ENCODE results near the gene KCND3.

Gene KCND3

DNA sequence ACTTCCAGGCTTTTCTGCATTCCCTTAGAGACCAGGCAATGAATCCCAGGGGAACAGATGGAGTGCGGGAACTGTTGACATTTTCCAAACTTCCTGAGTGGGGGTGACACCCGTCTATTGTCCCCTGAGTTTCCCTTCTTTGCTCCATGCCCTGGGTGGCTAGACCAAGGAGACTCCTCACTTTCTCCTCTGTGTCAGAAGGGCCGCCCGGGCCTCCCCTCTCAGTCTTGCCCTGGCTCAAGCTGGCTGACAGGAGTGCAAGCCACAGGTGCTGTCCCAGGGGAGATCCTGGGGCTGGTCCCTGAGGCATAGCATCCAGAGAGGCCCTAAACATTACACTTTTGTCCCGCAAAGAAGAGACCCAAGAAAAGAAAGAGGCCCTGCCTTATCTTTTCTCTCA lies 170.9 kb downstream of the KCND3 start:
- TF ChIP-seq POLR2A (IDR thresholded peaks at IDR 0.05; ENCODE audit: extremely low read depth, insufficient read length) = no peak
- TF ChIP-seq, protein P1, sequence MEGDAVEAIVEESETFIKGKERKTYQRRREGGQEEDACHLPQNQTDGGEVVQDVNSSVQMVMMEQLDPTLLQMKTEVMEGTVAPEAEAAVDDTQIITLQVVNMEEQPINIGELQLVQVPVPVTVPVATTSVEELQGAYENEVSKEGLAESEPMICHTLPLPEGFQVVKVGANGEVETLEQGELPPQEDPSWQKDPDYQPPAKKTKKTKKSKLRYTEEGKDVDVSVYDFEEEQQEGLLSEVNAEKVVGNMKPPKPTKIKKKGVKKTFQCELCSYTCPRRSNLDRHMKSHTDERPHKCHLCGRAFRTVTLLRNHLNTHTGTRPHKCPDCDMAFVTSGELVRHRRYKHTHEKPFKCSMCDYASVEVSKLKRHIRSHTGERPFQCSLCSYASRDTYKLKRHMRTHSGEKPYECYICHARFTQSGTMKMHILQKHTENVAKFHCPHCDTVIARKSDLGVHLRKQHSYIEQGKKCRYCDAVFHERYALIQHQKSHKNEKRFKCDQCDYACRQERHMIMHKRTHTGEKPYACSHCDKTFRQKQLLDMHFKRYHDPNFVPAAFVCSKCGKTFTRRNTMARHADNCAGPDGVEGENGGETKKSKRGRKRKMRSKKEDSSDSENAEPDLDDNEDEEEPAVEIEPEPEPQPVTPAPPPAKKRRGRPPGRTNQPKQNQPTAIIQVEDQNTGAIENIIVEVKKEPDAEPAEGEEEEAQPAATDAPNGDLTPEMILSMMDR (IDR thresholded peaks at IDR 0.05; ENCODE audit: low read depth, low read length) = no peak
- TF ChIP-seq, protein P2, sequence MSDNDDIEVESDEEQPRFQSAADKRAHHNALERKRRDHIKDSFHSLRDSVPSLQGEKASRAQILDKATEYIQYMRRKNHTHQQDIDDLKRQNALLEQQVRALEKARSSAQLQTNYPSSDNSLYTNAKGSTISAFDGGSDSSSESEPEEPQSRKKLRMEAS (IDR thresholded peaks at IDR 0.05; ENCODE audit: low read depth, low read length) = no peak
- TF ChIP-seq MYC (IDR thresholded peaks at IDR 0.05; ENCODE audit: low read depth, low read length) = no peak
- H3K4me3 ChIP-seq (ENCODE audit: low read depth, low read length) = no peak overlapping the region
- no peak for DNase-seq (ENCODE audit: low read depth)

DNA sequence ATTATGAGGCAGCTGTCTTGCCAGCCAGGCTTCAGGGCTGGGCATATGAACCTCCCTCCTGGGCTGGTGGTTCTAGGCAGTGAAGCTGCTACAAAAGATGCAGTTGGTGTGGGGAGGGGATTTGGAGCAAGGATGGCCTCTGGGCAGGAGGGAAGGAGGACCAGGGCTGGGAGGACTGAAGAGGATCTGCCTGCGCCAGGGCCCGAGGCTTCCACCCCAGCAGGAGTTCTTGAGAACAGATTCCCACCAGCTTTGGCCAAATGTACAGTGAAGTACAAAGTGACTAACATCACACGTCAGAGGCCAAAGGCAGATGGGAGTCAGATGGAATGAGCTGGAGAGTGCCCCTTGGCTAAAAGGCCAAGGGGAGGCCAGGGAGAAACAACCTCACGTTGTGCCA lies 171.4 kb downstream of the KCND3 start:
- TF ChIP-seq, protein P1 (IDR thresholded peaks at IDR 0.05; ENCODE audit: low read depth, low read length) = no peak
- TF ChIP-seq POLR2A (IDR thresholded peaks at IDR 0.05; ENCODE audit: extremely low read depth, insufficient read length) = no peak
- TF ChIP-seq MYC (IDR thresholded peaks at IDR 0.05; ENCODE audit: low read depth, low read length) = no peak
- TF ChIP-seq, protein P2 (IDR thresholded peaks at IDR 0.05; ENCODE audit: low read depth, low read length) = no peak
- no peak for DNase-seq (ENCODE audit: low read depth)
- no peak overlapping the region for H3K4me3 ChIP-seq (ENCODE audit: low read depth, low read length)

DNA sequence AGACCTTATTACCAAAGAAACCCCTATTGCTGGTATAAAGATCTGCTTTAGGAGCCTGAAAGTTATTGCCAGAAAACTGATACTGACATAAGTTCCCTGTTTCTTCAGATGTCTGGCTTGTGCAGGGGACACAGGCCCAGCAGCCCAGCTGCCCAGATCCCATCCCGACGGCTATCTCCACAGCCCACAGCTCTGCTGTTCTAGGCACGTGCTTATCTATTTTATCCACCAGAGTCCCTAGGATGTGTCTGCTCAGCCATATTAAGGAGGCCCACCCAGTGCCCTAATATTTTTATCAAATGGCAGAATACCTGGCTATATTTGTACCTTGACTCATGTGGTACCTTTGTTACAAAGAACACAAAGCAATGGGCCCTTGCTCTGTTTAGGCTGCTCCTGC lies 174.8 kb downstream of the KCND3 start:
- no peak overlapping the region for H3K4me3 ChIP-seq (ENCODE audit: low read depth, low read length)
- TF ChIP-seq MYC (IDR thresholded peaks at IDR 0.05; ENCODE audit: low read depth, low read length) (no peak), POLR2A (IDR thresholded peaks at IDR 0.05; ENCODE audit: extremely low read depth, insufficient read length) (no peak)
- TF ChIP-seq, protein P1 (IDR thresholded peaks at IDR 0.05; ENCODE audit: low read depth, low read length) = no peak
- TF ChIP-seq, protein P2 (IDR thresholded peaks at IDR 0.05; ENCODE audit: low read depth, low read length) = no peak
- DNase-seq (ENCODE audit: low read depth) = no peak

DNA sequence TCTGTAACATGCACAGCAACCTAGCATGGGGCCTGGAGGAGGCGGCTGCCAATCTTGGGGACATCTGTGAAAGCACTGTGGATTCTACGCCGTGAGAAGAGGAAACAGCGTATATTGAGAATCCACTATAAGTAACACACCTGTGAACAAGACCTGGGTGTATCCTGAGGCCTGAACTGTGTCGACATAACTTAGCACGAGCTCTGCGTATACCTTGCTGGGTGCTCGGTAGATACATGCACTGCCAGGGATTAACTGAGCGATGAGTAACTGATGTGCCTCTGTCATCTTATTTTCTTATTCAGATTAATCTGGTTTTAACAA lies 175.2 kb downstream of the KCND3 start:
- no peak overlapping the region for H3K4me3 ChIP-seq (ENCODE audit: low read depth, low read length)
- no peak for TF ChIP-seq POLR2A (IDR thresholded peaks at IDR 0.05; ENCODE audit: extremely low read depth, insufficient read length)
- TF ChIP-seq MYC (IDR thresholded peaks at IDR 0.05; ENCODE audit: low read depth, low read length) = no peak
- TF ChIP-seq, protein P1 (IDR thresholded peaks at IDR 0.05; ENCODE audit: low read depth, low read length) = no peak
- TF ChIP-seq, protein P2 (IDR thresholded peaks at IDR 0.05; ENCODE audit: low read depth, low read length) = no peak
- no peak for DNase-seq (ENCODE audit: low read depth)

DNA sequence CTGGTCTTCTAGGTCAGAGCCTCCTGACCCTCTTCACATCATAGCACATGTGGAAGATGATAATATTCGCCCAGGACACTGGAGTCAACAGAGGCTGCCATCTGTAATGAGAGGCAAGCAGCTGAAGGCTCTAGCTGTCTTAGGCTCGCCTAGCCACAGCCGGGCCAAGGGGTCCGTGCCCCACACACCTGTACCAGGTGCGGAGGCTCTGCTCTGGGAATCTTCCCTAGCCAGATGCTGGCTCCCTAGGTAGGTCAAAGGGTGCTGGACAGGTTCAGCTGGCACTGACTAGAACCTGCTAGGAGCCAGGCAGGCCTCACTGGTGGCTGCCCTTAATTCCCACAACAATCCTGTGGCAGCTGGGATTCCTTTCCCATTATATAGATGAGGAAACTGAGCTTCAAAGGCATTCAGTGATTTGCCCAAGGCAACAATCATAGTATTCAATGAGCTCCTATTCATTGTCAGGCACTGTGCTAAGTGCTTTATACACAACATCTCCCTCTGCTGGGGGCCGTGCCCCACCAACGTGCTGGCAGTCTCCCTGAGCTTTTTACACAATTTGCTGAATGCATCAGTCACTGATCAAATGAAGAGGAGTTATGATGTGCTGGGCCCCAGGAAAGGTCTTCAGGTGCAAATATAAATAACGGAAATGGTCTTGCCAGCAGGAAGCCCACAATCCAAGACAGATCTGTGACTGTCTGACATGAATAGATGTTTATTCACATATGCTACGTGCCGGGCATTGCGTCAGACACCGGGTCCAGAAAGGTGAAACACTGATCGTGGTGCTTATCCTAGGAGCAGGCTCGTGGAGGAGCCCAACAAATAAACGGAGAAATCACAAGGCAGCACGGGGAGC lies 175.8 kb downstream of the KCND3 start:
- TF ChIP-seq MYC (IDR thresholded peaks at IDR 0.05; ENCODE audit: low read depth, low read length) = no peak
- TF ChIP-seq, protein P1 (IDR thresholded peaks at IDR 0.05; ENCODE audit: low read depth, low read length) = peak; percentile 39
- DNase-seq (ENCODE audit: low read depth) = peak; percentile 32
- no peak overlapping the region for H3K4me3 ChIP-seq (ENCODE audit: low read depth, low read length)

Measured in NB4 (cell line).